Fibroblast of lung (primary cell): ENCODE results near the gene SGTA. TPM values are rescaled to one million over a fixed set of nuclear protein-coding genes. Genes with fewer than 3 reads are reported as not detected.
"Not testable (repeated sequence)": the region's sequence is repeated elsewhere in the genome, so short reads cannot be mapped to it uniquely, and the experiment has no call there.

ENCODE experiments used
- DNase-seq, 2 donors: peaks; one replicate each; pipeline versions ENCODE4 v3.0.0 to v3.0.0-alpha.2; 2010; ENCODE audit warnings: low read depth in 2 of 2
- H2AFZ ChIP-seq: 2 replicates; pipeline ENCODE4 v1.5.1; 2012; ENCODE audit warnings: low read length, control low read depth, inconsistent platforms
- H3K27ac ChIP-seq: 2 replicates; pipeline ENCODE4 v1.5.1; 2011; ENCODE audit warnings: low read length, control low read depth; ENCODE audit not compliant: insufficient read depth
- H3K27me3 ChIP-seq: 2 replicates; pipeline ENCODE4 v1.5.1; 2011; ENCODE audit warnings: mild to moderate bottlenecking, low read length; ENCODE audit not compliant: control insufficient read depth, insufficient read depth
- H3K36me3 ChIP-seq: 2 replicates; pipeline ENCODE4 v1.5.1; 2011; ENCODE audit warnings: low read length; ENCODE audit not compliant: control insufficient read depth, insufficient read depth
- H3K4me1 ChIP-seq: 2 replicates; pipeline ENCODE4 v1.5.1; 2011; ENCODE audit warnings: low read length; ENCODE audit not compliant: control insufficient read depth, insufficient read depth; ENCODE audit errors: extremely low read depth
- H3K4me2 ChIP-seq: 2 replicates; pipeline ENCODE4 v1.5.1; 2011; ENCODE audit warnings: low read length, control low read depth; ENCODE audit not compliant: insufficient read depth; ENCODE audit errors: extremely low read depth
- H3K4me3 ChIP-seq, 4 experiments: fragments of 200-600 bp in 1 of 4; sonication (generic) in 1 of 4; replicated peaks in 1 of 4; 2 replicates each; pipeline ENCODE4 v1.5.1; 2011 to 2016; ENCODE audit warnings: low read length in 4 of 4, low read depth in 3 of 4, mild to moderate bottlenecking in 3 of 4, control low read depth in 2 of 4, inconsistent platforms in 1 of 4, mixed read lengths in 1 of 4; ENCODE audit not compliant: insufficient read depth in 1 of 4; ENCODE audit errors: control extremely low read depth in 1 of 4
- H3K79me2 ChIP-seq: 2 replicates; pipeline ENCODE4 v1.5.1; 2012; ENCODE audit warnings: mild to moderate bottlenecking, low read length, inconsistent platforms; ENCODE audit not compliant: control insufficient read depth, insufficient read depth
- H3K9ac ChIP-seq: 2 replicates; pipeline ENCODE4 v1.5.1; 2011; ENCODE audit warnings: mild to moderate bottlenecking, low read length, control low read depth; ENCODE audit not compliant: insufficient read depth
- H3K9me3 ChIP-seq: 2 replicates; pipeline ENCODE4 v1.5.1; 2012; ENCODE audit warnings: low read depth, low read length; ENCODE audit not compliant: control insufficient read depth, insufficient read depth
- H4K20me1 ChIP-seq: 2 replicates; pipeline ENCODE4 v1.5.1; 2011; ENCODE audit warnings: low read length; ENCODE audit not compliant: control insufficient read depth, insufficient read depth; ENCODE audit errors: extremely low read depth
- EZH2 ChIP-seq: IDR thresholded peaks from 2 replicates; pipeline ENCODE4 v1.5.1; 2012; ENCODE audit warnings: low read length, control low read depth, mild to moderate bottlenecking; ENCODE audit errors: missing control alignments
- polyA plus RNA-seq, 2 donors: library from polyadenylated mRNA; depleted of rRNA in 1 of 2; stranded (reverse) in 1 of 2; unstranded in 1 of 2; fragments of >200 nt; gene quantifications; 2 replicates each; pipeline ENCODE4 v1.2.1, GENCODE V29; 2011 to 2012; ENCODE audit warnings: missing spikeins in 1 of 2
- total RNA-seq: library from RNA; depleted of rRNA; stranded (reverse); fragments of >200 nt; gene quantifications from 2 replicates; pipeline ENCODE4 v1.2.1, GENCODE V29; 2014
- TF ChIP-seq, protein P1 (sequence below), 2 donors: IDR thresholded peaks in 1 of 2; conservative IDR thresholded peaks in 1 of 2; 1 replicate in 1 of 2; 2 replicates in 1 of 2; pipeline ENCODE4 v1.5.1; 2011 to 2012; ENCODE audit warnings: low read length in 2 of 2, control low read depth in 1 of 2, inconsistent platforms in 1 of 2, low read depth in 1 of 2, mild to moderate bottlenecking in 1 of 2

Gene SGTA
- total and polyA plus RNA-seq, 2 donors (not counting 1 experiment from before 2014, with no cell fraction given) = 26.8 to 33.4 TPM

DNA sequence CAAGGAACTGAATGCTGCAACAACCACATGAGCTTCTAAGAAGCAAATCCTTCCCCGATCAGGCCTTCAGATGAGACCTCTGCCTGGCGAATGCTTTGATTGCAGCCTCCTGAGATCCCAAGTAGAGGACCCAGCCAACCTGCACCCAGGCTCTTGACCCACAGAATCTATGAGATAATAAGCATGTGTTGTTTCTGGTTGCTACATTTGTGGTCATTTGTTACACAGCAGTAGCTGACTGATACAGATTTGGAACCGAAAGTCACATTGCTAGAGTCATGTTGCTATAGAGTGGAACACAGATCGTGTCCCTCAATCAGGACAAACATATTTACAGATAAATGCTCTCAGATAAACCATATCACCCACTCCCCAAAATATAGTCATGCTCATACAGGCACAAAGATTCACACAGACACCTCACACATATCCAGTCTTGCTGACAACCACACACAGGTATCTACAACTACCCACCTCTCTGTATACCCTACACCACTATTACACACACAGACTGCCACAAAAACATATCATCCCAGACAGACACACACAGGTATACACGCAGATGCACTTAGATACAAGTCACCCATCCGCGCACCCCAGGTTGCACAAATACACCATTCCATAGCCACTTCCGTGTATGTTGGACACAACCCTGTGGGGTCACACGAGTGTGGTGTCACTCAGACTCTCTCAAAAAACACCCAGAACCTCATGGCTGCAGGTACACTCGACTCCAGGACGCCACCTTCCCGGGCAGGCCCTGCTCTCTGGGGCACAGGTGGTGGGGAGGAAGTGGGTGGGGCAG is 67.4 kb downstream of the SGTA start:
- Histone ChIP-seq H3K36me3 (no peaks in the 10 kb centered on the region), H4K20me1 (no peaks in the 10 kb centered on the region), H3K4me3 (no peak overlapping the region), H3K4me1 (no peaks in the 10 kb centered on the region), H2AFZ (no peak overlapping the region), H3K79me2 (no peaks in the 10 kb centered on the region), H3K9me3 (no peaks in the 10 kb centered on the region), H3K27ac (no peak overlapping the region), H3K27me3 (no peaks in the 10 kb centered on the region), H3K4me2 (no peak overlapping the region), H3K9ac (no peak overlapping the region)
- no peak for DNase-seq
- TF ChIP-seq, protein P1, sequence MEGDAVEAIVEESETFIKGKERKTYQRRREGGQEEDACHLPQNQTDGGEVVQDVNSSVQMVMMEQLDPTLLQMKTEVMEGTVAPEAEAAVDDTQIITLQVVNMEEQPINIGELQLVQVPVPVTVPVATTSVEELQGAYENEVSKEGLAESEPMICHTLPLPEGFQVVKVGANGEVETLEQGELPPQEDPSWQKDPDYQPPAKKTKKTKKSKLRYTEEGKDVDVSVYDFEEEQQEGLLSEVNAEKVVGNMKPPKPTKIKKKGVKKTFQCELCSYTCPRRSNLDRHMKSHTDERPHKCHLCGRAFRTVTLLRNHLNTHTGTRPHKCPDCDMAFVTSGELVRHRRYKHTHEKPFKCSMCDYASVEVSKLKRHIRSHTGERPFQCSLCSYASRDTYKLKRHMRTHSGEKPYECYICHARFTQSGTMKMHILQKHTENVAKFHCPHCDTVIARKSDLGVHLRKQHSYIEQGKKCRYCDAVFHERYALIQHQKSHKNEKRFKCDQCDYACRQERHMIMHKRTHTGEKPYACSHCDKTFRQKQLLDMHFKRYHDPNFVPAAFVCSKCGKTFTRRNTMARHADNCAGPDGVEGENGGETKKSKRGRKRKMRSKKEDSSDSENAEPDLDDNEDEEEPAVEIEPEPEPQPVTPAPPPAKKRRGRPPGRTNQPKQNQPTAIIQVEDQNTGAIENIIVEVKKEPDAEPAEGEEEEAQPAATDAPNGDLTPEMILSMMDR (conservative IDR thresholded peaks at IDR 0.05 in 1 of 2, IDR thresholded peaks at IDR 0.05 in 1 of 2; ENCODE audit: low read depth in 1 of 2, low read length in 2 of 2) = no peak

DNA sequence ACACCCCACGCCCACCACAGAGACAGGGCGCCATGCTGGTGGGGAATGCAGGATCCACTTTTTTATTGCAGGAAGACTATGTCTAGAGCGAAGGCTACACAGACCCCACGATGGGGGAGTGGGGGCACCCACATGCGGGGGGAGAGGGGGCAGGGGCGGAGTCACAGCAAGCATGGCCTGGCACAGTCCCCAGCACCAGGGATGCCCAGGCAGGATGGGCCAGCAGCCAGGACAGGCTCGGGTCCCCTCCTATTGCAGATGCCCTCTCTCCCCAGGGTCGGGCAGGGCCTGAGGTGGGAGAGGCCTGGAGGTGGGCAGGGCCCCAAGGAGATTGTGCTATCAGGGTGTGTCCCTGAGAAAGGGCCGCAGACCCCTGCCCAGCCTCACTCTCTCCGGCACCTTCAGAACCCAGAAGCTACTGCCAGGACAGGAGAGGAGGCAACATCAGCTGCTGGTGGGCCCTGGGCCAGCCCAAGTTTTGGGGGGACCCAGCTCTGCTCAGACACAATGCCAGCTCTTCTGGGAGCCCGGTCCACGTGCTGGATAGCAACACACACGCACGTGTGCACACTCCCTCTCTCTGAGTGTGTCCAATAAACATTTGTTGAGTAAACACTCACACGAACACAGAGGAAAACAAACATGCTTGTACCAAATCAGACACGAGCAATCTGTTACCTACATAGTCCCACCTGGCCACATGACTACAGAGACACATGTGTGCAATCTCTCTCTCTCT is 68.4 kb downstream of the SGTA start:
- H4K20me1 ChIP-seq = no peaks in the 10 kb centered on the region
- no peak overlapping the region for H2AFZ ChIP-seq
- no peaks in the 10 kb centered on the region for H3K4me1 ChIP-seq
- H3K9me3 ChIP-seq = no peaks in the 10 kb centered on the region
- no peak for DNase-seq
- no peaks in the 10 kb centered on the region for H3K36me3 ChIP-seq
- no peak overlapping the region for H3K4me3 ChIP-seq
- no peak overlapping the region for H3K9ac ChIP-seq
- no peak overlapping the region for H3K27ac ChIP-seq
- no peak overlapping the region for H3K4me2 ChIP-seq
- no peaks in the 10 kb centered on the region for H3K27me3 ChIP-seq
- H3K79me2 ChIP-seq = no peaks in the 10 kb centered on the region
- TF ChIP-seq, protein P1 (conservative IDR thresholded peaks at IDR 0.05 in 1 of 2, IDR thresholded peaks at IDR 0.05 in 1 of 2; ENCODE audit: low read depth in 1 of 2, low read length in 2 of 2) = no peak
- TF ChIP-seq EZH2 = no peak

DNA sequence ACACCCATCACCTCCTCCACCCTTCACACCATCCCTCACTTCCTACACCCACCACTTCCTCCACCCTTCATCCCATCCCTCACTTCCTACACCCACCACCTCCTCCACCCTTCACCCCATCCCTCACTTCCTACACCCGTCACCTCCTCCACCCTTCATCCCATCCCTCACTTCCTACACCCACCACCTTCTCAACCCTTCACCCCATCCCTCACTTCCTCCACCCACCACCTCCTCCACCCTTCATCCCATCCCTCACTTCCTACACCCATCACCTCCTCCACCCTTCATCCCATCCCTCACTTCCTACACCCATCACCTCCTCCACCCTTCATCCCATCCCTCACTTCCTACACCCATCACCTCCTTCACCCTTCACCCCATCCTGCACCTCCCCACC is 69.0 kb downstream of the SGTA start:
- not testable (repeated sequence) for H3K36me3 ChIP-seq, H3K79me2 ChIP-seq, DNase-seq, H4K20me1 ChIP-seq, H3K4me1 ChIP-seq, H3K9me3 ChIP-seq, H3K27me3 ChIP-seq, H3K4me3 ChIP-seq, H3K4me2 ChIP-seq, H3K27ac ChIP-seq, H2AFZ ChIP-seq, H3K9ac ChIP-seq

GRCh38 chr19:2713170-2713569 is 69.9 kb downstream of the SGTA start:
- not testable (repeated sequence) for H3K4me3 ChIP-seq, H2AFZ ChIP-seq, H3K27me3 ChIP-seq, H3K4me1 ChIP-seq, H3K4me2 ChIP-seq, H3K27ac ChIP-seq, H3K36me3 ChIP-seq, DNase-seq, H3K79me2 ChIP-seq, H4K20me1 ChIP-seq, H3K9me3 ChIP-seq, H3K9ac ChIP-seq
